Left ventricle myocardium superior (tissue), 1 donor: ENCODE data around the gene NTM. TPM values are rescaled to one million over a fixed set of nuclear protein-coding genes. Genes with fewer than 3 reads are reported as not detected.
"Not testable (repeated sequence)": the region's sequence is repeated elsewhere in the genome, so short reads cannot be mapped to it uniquely, and the experiment has no call there.

ENCODE experiments used
- ATAC-seq: fragments of 200-7000 bp; cut with Tn5 transposase; one replicate; pipeline ENCODE4 v1.9.1; 2020; ENCODE audit warnings: mild to moderate bottlenecking, moderate library complexity
- DNase-seq: peaks from one replicate; pipeline ENCODE4 v3.0.0-alpha.2; 2020
- intact Hi-C: fragments of 100-400 bp; cut with micrococcal nuclease; formaldehyde crosslinking; loops from one replicate; pipeline ENCODE4 v1.11.0; 2022
- total RNA-seq: library from RNA; stranded (reverse); fragmentation: NEBNext Ultra II Directional; extraction: Animal tissue kit (Norgen Biotek cat#: 25700); gene quantifications from one replicate; pipeline ENCODE4 v1.2.1, GENCODE V29; 2021
- donor health status: DM: no; HTN: yes; CAD: no; lungs with severe emphysema.

The NTM gene
- total RNA-seq, 1 donor from 2014 or later: 3.3 TPM

DNA sequence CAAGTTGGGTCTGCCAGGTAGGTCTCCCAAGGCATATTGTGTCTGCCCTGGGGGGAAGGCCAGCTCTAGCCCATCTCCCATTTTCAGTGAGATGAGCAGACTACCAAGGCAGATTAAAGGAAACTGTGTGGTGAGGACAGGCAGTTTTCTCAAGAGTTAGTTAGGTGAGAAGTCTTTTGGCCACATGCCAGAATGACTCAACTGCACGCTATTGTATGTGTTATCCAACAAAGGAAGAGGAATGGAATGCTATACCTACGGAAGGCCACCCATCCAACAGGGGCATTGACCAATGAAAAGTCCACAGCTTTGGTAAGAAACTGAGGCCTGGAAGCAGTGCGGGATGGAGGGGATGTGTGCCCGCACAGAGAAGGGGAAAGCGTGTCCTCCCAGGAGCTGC lies 941.7 kb downstream of the NTM start:
- intact Hi-C loops: no loop called here
- DNase-seq: no peak

DNA sequence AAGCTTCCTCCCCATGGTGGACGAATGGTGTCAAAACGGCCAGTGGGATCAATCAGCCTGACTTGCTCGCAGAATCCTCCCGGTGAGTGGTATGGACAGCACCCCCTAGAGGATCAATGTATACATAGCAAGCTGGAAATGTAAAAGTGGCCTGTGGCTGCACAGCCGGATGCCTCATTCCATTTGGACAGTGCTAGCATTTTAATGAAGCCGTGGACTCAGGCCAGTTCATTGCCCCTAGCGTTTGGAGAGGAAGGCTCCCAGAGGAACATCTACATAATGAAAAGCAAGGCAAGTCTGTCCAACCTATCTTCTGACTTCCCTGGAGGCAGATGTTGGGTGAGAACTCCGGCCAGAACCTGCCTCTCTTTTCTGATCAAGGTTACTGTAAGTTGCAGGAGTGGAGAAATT lies 942.3 kb downstream of the NTM start:
- ATAC-seq: peak; percentile 56
- DNase-seq: no peak
- intact Hi-C loops: no loop called here

More for the DNA sequence above, 941.7 kb downstream of the NTM start:
- ATAC-seq: no peak

DNA sequence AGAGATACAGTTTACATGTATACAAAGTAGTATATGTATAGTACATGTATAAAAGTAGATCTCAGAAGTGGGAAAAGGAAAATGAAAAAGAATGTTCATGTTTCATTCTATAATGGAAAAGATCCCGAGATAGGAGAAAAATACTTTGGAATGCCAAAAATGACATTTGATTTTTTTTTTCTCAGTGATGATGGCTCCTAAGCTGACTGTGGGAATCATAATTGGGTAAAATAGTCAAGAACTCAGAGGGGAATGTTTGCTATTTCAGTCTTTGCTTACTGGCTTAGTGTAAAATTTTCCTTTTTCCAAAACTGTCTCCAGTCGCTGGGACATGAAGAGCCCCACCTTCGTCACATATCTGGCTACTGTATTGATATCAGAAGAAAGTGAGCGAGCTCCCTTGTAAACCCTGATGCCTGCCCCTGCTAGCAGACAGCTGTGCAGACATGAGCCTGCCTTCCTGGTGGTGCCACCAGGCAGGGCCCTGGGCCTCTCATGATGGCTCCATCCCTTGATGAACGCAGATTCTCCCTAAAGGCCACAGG lies 944.6 kb downstream of the NTM start:
- no peak for DNase-seq
- no peak for ATAC-seq
- intact Hi-C loops: no loop called here

DNA sequence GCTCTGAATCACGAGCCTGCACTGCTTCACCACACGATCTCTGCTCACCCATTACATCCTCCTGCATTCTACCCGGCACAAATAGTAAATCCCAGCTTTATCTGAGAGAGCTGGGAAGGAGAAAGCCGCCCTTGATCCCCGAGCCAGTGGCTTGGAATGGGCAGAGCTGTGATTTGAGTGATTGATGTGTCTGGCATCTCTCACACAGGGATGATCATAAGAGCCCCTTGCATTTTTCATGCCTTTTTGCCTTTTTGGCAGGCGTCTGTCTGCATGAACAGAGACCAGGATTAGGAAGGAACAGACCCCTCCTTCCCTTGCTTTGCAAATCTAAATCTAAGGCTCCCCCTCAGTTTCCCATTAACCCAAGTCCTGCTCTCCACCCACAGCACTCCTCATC lies 945.3 kb downstream of the NTM start:
- intact Hi-C loops: no loop called here
- DNase-seq: no peak
- no peak for ATAC-seq

DNA sequence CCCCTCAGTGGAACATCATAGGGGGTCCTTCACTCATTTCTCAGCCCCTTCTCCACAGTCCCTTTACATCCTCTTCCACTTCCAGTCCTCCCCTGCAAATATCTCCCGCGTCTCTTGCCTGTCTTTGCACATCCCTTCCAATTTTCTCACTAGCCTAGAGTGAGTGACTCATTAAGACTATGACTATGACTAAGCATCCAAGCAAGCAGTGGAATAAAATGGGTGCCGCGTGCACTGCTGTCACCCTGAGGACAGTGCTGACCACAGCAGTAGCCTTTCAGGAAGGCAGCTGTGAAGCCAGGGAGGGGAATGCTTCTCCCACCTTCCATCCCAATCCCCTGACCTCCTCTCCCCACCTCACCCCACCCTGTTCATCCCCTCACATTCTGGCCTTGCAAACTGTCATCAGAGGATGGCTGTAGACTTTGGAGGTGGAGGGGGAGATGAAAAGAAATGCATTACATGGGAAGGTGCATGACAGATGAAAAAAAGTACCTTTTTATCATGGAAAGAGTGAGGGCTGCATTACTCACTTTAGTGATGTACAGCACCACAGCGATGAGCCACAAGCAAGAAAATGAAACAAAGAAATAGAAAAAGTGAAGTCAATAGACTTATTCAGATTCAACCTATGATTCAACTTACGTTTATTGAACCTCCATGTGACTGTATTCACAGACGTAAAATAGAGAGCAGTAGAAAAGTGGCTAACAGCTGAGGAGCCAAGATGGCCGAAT lies 948.2 kb downstream of the NTM start:
- no peak for ATAC-seq

DNA sequence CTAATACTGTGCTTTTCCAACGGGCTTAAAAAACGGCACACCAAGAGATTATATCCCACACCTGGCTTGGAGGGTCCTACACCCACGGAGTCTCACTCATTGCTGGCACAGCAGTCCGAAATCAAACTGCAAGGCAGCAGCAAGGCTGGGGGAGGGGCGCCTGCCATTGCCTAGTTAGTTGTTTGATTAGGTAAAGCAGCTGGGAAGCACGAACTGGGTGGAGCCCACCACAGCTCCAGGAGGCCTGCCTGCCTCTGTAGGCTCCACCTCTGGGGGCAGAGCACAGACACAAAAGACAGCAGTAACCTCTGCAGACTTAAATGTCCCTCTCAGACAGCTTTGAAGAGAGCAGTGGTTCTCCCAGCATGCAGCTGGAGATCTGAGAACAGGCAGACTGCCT lies 949.0 kb downstream of the NTM start:
- ATAC-seq, DNase-seq, intact Hi-C loops: not testable (repeated sequence)

More for the DNA sequence above, 948.2 kb downstream of the NTM start:
- no peak for DNase-seq
- intact Hi-C loops: no loop called here

DNA sequence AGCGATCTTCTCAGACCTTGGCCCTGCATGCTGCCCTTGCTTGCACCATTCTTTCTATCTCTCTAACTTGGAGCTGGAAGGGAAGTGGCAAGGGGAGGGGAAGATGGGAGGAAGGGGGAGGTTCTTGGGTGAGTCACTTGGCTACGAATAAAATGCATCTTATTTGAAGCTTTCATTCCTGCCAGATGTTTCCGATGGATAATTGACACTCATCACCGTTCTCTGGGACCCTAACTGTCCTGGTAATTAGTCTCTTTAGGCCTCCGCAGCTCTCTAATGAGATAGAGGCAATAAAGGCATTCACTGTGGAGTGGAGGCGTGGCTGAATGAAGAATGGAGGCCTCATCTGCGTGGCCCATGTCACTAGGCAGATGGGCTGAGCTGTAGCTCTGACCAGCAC lies 960.1 kb downstream of the NTM start:
- intact Hi-C loops: no loop called here
- DNase-seq (no peak), ATAC-seq (no peak)

DNA sequence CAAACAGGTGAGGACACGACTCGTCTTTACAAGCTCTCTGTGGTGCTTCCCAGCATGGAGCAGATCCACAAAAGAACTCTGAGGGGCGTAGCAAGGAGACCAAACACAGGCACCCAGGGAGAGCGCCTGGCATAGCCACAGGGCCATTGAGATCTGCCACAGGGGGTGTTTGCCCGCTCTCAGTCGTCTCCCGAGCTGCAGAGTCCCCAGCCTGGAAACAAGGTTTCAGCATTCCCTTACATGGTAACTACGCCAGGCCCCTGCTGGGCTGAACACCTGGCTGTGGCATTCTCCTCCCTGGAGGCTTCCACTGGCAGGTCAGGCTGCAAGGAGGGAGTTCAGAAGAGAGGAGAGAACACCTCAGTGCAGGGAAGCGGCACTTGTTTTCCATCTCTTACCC lies 962.1 kb downstream of the NTM start:
- DNase-seq: no peak
- intact Hi-C loops: no loop called here
- ATAC-seq: no peak

DNA sequence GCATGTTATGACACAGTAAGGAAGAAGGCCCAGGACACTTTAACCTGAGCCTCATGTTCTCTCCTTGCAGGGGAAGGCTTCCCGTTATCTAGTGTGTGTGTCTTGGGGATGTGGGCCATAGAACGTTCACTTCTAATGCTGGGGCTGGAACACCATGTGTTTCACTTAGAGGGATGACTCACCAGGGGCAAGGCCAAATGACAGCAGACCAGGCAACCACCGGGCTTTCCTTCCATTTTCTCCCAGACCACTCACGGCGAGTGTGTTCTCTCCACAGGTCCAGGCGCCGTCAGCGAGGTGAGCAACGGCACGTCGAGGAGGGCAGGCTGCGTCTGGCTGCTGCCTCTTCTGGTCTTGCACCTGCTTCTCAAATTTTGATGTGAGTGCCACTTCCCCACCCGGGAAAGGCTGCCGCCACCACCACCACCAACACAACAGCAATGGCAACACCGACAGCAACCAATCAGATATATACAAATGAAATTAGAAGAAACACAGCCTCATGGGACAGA lies 964.4 kb downstream of the NTM start:
- no peak for DNase-seq
- intact Hi-C loops: no loop called here
- no peak for ATAC-seq

DNA sequence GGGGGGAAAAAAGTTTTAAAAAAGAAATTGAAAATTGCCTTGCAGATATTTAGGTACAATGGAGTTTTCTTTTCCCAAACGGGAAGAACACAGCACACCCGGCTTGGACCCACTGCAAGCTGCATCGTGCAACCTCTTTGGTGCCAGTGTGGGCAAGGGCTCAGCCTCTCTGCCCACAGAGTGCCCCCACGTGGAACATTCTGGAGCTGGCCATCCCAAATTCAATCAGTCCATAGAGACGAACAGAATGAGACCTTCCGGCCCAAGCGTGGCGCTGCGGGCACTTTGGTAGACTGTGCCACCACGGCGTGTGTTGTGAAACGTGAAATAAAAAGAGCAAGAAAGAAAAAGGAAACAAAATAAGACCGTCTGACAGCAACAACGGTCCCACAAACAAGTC lies 964.9 kb downstream of the NTM start:
- DNase-seq (no peak), ATAC-seq (no peak)
- intact Hi-C loops: no loop called here

DNA sequence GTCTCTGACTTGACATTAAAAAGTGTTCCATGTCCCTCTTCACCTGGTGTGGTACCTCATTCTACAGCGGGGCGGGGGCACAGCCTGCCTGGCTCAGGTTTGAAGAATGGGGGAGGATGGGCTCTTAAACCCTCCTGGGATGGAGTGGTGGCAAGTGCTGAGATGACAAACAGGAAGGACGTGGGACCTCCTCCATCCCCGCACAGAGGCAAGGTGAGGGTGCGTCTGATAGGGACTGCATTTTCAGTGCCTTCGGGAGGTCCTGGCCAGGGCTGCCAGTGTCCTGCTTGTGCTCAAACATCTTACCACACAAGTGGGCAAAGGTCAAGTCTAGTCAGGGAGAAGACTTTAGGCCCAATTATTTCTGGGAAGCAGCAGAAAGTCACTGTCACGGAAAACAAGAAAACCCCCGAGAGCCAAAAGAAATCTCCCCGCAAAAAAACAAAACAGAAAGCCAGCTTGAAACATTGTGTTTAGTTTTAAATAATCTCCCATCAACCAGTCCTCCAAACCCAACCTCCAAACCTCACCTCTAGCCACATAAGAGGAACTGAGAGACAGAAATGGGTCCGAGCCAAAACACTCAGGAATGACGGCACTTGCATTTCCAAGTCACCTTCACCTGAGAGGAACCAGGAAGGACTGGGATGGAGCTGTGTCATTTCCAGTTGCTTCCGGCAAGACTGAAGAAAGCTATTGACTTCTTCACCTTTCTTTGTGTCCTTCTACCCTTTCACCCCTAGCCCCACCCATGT lies 966.5 kb downstream of the NTM start:
- intact Hi-C loops: no loop called here
- ATAC-seq (no peak), DNase-seq (no peak)

DNA sequence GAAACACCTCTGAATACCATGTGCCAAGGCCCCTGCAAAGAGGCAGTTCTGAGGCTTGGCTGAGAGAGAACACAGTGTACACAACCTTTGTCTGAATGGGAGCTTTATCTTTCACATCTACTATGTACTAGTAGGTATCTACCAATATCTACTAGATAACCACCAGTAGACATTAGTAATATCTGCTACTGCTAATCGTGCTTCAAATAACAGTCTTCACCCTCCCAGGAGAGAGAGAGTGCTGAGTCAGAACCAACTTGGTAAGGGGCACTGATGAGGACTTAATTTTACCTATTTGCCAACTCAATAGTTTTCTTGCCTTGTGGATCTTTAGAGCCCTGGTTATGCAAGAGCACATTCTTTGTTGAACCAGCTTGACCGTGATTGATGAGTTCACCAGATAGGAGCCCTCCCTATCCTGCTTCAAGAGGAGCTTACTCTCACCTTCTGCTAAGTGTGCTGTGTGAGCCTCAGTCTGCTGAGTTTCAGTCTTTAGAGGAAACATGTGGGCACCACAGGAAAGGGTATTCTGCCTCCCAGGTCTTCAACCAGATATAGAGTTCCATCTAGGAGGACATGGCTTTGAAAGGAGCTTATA lies 967.5 kb downstream of the NTM start:
- no peak for DNase-seq
- intact Hi-C loops: no loop called here
- no peak for ATAC-seq

DNA sequence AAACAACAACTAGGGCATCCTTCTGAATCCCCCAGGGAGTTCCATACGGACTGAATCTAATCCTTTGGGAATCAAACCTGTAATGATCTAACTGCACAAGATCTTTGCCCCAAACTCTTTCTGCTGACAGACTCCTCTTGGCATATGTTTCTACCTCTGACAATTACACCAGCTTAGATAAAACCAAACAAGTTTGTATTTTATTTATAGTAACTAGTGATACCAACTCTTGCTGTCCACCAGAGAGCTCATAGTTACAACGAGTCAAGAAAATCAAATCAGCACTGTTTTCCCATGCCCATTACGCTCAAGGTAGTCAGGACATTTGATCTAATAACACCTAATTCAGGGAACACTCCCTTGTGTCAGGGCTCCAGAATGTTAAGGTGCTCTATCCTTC lies 972.0 kb downstream of the NTM start:
- DNase-seq (no peak), ATAC-seq (peak; percentile 60)
- intact Hi-C loops: no loop called here

DNA sequence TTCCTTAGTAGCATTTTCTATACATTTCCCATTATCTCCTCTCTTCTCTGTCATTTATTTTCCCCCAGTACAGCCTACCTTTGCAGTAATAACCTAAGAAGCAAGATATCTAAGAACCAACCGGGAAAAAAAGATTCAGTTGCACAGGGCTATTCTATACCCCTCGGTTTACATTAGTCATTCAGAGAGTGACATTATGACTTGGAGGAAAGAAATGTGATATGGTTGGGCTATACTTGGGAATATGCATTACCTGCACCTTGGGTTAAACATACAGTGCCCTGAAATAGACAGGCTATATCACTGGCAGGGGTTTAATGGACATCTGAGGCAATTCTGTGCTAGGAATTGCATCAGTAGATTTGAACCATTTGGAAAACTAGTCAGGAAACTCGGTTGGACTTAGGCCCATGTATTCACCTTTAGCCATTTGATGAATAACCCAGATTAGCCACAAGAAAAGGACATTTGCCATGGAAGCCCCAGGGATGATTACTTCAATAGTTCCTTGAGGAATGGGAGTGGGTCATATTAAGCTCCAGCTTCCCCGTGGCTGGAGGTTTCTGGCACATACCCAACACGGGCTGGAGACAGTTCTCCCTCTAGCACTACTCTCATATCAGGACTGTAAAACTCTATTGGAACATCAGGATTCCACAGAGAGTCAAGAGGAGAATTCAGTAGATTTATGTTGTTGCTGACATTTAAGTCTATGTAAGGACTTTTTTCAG lies 973.2 kb downstream of the NTM start:
- DNase-seq (no peak), ATAC-seq (no peak)
- intact Hi-C loops: no loop called here

DNA sequence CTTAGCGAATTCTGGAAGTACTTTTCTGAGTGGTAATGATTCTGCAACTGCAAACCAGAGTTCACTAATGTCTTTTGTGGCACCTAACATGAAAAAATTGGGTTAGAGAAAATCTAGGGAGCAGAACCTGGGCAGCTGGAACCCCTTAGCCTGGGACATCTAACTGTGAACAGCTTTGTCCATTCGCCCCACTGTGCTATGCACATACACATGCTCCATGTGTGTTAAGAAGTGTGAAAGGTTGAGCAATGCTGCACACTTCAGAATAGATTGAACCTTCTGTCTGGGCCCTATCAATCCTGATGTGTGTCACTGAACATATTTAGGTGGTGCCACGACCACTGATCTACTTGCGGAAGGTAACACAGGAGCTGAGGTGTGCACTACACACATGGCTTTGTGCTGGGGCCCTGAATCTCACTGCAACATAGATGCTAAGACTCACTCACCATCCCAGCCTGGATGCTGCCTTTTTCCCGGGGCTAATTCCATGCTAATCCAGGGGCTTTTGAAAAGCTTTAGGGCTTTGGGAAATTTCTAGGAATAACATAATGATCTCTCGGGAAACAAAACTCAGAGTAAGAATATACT lies 976.2 kb downstream of the NTM start:
- DNase-seq (no peak), ATAC-seq (no peak)
- intact Hi-C loops: no loop called here

DNA sequence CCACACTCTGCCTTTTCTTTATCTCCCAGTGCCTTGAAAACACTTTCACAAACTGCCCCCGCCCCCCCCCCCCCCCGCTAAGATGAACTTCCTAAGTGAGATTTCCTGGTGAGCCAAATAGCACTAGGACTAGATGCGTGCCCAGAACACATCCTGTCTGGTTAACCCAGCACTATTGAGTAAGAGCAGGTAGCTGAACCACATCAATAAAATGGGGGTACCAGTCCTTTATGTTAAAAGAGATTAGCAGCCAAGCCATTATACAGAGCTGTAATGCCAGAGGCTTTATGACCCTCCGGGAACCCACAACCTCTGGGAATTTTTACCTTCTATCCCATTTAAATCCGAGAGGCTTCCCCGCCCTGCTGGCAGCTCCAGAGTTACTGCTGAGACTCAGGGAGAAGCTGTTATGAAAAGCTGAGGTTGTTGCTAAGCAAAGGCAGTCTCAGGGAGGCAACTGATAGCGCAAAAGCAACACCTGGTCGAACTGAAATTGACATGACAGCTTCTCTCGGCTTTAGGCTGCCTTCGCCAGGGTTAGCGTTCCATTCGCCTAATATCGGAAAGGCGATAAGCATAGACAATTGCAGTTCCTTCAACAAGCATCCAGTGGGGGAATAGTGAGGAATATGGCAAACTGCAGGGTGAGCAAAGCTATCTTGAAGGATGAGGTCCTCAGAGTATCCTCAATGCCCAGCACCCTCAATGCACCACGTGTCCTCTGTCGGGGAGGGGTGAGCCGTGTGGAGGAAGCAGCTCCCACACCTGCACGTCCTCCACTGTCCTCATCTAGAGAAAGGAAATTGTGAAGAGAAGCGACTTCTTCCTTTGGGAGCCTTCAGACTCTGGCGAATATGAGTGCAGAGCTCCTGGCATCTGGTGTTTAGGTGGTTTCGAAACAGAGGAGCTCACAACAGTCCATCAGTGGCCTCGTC lies 977.0 kb downstream of the NTM start:
- ATAC-seq: no peak
- DNase-seq: no peak
- intact Hi-C loops: no loop called here

DNA sequence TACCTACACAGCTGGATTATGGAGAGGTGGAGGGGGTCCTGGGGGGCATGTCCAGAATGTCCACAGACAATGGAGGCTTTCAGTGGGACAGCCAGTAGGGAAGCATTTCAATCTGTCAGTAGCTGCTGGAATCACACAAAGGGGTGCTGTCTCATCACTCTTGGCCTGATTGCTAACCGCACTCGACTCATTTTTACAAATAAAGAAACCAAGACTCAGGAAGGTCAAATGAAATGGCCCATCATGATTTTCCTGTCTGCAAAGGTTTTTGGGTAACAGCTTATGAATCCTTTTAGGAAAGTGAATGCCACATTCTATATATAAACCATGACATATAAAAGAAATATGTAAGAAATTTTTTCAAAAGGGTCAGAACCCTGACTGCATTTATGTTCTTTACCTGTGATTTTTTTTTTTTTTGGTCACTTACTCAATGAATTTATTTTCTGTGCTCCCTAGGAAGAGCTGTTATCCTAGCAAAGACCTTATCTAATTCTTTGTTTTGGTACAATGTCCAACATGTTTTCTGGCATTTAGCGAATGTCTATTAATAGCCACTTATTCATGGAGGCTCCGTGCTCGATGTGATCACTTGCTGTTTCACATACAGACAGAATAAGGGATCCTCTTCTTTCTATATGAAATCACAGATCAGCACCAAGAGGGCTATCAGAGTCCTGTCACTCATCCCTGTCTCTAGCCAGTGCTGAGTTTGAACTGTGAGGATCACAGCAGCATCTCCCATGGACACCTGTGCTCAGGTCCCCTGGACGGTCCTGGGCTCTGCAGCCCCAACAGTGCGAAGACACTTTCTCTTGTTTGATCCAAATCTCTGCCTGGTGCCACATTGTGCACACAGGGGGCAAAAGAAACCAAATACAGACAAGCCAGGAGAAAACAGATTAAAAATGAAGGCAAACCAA lies 979.7 kb downstream of the NTM start:
- ATAC-seq (peak; percentile 63), DNase-seq (no peak)
- intact Hi-C loops: no loop called here
